HG03469 (cell line): ENCODE results near the gene ROBO2.

ENCODE experiments used
- ATAC-seq: cut with Tn5 transposase; IDR thresholded peaks from one replicate; pipeline ENCODE4 v1.9.1; 2021; ENCODE audit warnings: mild to moderate bottlenecking, moderate library complexity, moderate number of reproducible peaks; ENCODE audit not compliant: unreplicated experiment

The ROBO2 gene

DNA sequence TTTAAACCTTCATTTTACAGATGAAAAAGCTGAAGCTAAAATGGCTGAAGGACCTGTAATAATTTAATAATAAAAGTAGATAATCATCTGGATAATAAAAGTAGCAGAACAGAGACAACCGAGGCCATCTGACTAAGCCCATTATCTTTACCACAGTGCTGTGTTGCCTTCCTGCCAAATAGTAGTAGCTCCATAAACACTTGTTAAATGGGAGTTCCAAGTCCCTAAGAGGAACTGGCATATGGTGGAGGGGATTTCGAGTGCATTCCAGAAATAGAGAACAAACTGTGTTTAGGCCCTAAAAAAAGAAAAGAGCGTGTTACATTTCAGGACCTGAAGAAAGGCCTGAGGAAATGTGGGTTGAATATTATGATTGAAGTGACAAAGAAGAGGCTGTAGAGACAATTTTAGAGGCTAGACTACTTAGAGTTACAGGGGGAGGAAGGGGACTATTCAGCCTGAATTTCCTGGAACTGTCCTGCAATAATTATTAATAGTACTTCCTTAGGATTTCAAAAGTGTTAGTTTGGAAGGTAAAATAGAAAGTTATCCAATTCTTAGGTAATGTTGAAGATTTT is 424.3 kb downstream of the ROBO2 start:
- ATAC-seq, result no peak

DNA sequence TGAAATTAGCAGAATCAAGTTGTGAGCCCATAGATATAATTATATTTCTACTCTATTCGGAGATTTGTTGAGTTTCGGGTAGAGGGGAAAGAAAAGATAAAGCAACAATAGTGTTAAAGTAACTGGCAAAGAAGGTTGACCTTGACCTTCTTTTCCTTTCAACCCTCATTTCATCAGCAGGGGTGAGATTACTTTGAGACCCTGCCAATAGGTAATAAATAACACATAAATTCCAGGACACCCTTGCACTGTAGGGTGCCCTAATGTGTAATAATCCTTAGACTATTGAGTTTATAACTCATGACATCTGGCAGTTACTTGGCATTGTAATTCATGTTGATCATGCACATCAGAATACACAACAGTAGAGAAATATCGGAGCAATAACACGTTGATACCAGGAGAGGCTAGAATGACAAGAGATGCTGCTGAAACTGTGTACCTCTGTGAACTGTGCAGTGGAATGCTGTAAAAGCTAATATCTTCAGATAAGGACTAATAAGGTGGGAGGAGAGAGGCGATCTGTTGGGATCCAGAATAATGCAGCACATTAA is 426.7 kb downstream of the ROBO2 start:
- no peak for ATAC-seq

DNA sequence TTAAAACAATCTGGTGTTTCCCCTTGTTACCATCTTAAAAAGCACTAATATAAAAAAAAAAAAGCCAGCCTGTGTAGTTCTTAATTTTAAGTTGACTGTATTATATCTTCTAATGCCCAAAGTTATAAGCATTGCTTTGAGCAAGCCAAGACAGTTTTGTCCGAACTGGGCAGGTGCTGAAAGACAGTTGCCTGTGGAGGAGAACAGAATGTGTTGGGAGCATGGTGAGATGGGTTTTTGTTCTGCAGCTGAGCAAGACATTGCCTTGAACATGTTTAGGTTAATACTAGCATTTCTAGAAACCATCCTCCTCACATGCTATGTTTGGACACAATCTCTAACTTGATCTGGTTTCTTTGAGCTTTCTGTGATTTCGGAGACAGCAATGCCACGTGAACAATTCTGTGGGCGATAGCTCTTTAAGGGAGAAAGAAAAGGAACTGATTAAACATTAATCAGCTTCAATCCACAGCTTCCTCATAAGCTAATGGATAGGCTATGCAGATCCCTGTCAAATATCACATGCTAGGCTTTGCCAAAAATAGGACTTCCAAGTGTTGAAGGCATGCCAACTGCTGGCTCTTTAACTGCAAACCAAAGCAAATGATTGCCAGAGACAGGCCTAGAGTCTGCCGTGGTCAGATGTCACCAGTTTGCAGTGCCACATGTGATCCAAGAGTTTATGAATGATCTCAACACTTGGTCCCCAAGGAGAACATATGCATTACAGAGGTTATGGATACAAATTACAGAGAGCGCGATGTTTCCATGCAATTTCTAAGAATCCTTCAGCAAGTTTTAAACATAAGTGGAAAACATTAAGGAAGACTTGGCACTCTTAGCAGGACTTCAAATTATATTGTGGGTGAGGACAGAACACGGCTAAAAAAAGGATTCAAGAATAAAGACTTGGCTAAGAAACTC is 428.1 kb downstream of the ROBO2 start:
- no peak for ATAC-seq

DNA sequence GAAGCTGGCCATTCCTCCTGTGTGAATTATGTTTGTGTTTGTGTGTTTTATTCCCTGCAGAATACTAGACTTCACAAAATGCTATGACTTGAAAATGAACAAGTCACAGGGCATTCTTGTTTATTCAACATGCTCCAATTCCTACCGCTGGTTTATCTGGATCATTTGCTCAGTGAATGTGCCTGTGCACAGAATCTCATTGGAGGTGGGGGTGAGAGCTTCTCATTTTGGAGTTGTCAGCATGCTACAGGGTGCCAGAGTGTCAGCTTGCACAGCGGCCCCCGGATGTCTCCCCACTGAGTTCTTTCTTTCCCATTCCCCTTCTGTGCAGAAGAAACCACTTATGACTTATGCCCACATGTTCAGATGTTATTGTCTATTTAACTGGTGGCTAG is 428.7 kb downstream of the ROBO2 start:
- no peak for ATAC-seq

GRCh38 chr3:77475507-77475906 is 435.6 kb downstream of the ROBO2 start:
- no peak for ATAC-seq

- ATAC-seq, result no peak
Observed at GRCh38 chr3:77479021-77479420, 439.1 kb downstream of the ROBO2 start.

- ATAC-seq, result no peak
Observed at GRCh38 chr3:77489216-77489615, 449.3 kb downstream of the ROBO2 start.

- ATAC-seq, result no peak
Observed at GRCh38 chr3:77491961-77492360, 452.1 kb downstream of the ROBO2 start.

- ATAC-seq, result no peak
Observed at GRCh38 chr3:77500721-77501120, 460.8 kb downstream of the ROBO2 start.

DNA sequence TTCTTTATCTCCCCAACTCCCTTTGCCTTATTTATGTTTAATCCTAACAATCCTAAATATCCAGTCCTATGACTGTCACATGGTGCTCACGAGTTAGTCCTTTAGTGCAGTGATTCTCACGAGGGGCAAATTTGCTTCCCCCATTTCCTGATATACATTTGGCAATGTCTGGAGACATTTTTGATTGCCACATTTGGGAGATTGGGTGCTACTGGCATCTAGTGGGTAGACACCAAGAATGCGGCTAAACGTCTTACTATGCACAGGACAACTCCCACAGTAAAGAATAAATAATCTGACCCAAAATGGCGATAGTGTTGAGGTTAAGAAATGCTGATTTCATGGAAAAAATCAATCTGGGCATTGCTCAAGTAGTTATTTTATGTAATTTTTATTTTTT is 466.5 kb downstream of the ROBO2 start:
- no peak for ATAC-seq

- ATAC-seq, result no peak
Observed at GRCh38 chr3:77513542-77513941, 473.6 kb downstream of the ROBO2 start.

DNA sequence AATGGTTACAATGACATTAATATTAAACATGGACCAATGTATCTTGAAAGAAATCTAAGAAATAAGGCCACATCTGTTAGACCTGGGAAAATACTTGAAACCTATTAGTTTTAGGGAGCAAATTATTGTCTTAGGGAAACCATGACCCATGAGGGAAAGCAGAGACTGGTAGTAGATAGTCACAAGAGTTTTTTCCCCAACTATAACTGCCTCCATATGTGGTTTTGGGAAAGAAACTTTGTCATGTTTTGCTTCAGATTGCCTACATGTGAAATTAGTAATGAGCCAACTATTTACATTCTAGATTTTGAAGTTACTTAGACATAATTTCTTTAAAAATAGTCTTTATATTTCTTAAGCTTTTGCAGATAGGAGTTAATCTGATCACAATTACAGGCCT is 474.9 kb downstream of the ROBO2 start:
- no peak for ATAC-seq

- no peak for ATAC-seq
Observed at GRCh38 chr3:77524463-77524862, 484.6 kb downstream of the ROBO2 start.

DNA sequence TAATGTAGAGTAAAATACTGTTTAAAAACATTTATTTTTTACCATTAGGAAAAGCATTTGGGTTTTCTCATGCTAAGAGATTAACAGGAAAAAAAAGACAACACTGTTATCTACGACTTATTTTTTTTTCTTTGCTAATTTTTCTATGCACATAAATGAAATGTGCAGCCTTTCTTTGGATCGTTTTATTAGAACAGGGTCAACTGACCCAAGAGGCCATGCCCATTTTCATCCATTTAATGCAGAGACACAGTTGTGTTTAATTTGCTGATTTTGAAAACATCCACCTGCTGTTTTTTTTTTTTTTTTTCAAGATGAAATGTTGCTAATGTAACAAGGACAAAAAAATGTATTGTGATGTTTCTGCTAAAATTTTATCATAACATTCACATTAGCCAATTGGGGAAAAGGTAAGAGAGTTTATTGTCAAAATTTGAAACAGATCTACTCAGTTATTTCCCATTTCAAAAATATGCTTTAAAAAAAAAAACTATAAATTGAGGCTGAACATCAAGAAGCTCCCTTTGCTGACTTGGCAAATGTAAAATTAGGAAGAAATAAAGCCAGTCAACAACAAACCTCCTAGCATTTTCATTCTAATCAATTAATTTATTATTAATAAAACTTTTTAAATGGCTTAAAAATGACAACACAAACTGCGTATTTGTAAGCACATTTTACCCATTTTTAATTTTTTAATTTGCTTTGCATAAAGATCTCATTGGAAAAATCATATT is 485.2 kb downstream of the ROBO2 start:
- ATAC-seq, result no peak

DNA sequence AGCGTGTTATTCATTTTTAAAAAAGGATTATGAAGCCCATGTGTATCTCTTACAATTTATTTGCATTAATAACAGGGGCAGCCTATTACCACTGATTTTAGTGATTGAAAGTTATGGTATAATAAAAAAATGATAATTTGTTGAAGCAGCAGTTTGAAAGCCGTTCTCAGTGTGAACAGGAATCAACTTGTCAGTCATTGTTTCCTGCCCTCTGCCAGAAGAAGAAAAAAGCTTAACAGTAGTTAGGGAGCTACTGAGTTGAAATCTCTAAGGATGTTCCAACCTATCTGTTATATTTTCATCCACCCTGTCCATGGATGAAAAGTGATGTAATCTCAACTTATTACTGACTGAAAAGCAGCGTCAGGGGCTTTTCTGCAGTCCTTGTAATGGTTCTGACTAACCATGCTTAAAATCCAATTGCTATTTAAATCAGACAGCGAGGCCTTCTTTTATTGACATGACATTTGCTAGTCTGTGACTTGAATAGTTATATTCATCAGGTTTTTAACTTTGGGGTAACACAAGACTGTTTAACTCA is 486.7 kb downstream of the ROBO2 start:
- no peak for ATAC-seq

DNA sequence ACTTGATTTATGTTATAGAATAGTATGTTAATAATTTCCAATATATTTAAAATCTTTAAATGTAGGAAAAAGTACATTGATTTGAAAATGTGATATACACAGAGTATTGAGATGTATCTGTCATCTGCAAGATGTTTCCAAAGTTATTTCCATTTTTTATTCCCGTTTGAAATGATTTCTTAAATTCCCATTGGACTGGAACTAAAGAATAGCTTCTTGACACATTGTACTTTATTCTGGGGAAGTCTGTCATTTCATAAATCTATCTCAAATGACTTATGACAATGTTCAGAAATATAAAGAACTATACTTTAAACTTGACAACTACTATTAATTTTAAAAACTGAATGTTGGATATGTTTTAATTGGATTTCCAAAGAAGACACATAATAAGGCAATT is 489.6 kb downstream of the ROBO2 start:
- no peak for ATAC-seq

GRCh38 chr3:77530870-77531269 is 491.0 kb downstream of the ROBO2 start:
- ATAC-seq, result no peak

DNA sequence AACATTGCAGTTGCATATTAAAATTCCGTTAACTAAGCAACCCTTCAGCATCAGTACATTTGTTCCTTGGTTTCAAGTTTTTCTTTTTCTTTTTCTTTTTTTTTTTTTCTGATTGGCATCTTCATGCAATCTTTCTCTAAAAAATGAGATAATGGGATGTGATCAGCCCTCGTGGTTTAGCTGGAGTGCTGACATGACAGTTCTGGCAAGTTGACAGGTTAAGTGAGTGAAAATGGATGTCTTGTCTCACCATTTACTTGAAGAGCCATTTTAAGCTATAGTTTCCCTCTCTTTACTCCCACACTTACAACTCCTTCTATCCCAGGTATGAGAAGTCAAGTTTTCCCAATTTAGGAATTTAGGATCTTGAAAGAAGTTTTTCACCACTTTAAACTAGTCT is 495.2 kb downstream of the ROBO2 start:
- ATAC-seq, result no peak

DNA sequence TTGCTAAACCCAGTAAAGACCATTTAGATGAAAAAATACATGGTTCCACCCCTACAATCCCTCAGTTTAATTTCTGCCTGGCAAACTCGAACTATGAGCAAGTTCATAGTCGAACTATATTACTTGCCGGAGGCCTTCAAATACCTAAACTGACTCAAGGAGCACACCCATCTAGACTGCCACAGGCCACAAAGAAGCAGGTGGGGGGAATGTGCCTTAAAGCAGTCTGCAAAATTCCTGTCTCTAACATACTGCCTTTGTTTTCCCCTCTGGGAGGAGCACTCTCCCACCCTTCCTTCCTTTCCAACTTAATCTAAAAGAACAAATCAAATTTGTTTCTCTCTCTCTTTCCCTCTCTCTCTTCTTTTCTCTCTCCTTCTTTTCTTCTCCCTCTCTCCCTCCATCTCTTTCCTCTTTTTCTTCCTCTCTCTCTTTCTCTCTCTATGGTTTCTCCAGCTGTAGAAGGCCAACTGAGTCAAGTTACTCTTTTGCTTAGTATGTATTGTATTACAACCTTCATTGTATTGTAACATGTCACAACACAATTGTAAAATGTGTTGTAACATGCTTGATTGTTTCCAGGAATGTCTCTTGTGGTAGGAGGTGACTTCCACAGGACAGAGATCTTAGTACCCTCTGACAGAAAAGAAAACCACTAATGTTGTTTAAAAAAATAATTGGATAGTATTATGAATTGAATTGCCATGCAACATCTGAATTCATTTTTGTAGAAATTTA is 496.3 kb downstream of the ROBO2 start:
- no peak for ATAC-seq

DNA sequence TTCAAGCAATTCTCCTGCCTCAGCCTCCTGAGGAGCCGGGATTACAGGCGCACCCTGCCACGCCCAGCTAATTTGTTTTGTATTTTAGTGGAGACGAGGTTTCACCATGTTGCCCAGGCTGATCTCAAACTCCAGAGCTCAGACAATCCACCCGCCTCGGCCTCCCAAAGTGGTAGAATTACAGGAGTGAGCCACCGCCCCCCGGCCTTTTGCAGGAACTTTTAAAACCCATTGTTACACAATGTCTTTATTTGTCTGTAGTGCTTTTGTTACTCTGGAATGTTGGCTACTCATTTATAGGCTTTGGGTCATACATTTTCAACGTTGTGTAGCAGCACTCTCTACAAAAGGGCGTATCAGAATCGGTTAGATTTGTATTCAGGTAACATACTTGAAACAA is 499.1 kb downstream of the ROBO2 start:
- ATAC-seq, result no peak

GRCh38 chr3:77539677-77540076 is 499.8 kb downstream of the ROBO2 start:
- no peak for ATAC-seq
